ENCODE data around the gene TNK2. TPM values are rescaled to one million over a fixed set of nuclear protein-coding genes. Genes with fewer than 3 reads are reported as not detected.

Gene TNK2
- total RNA-seq, 6 experiments from 2014 or later = 12.6 to 52.5 (median 25.3) TPM

GRCh38 chr3:195875482-195876236 lies 32.7 kb downstream of the TNK2 start:
- H3K9me3 ChIP-seq = no peaks in the 10 kb centered on the region
- WGBS (ENCODE audit: insufficient coverage, low coverage, low lambda C conversion rate, missing lambda C conversion rate) = 89% methylated on average over 5 of the region's 35 CpGs
- H3K4me1 ChIP-seq = no peaks in the 10 kb centered on the region
- no peaks in the 10 kb centered on the region for H3K27me3 ChIP-seq
- intact Hi-C loops (cut with DNase I) = no loop called here
- DNase-seq (peak in 1 of 3 donors; percentile 41), ATAC-seq (no peak)
- no peak overlapping the region for H3K4me3 ChIP-seq
- H3K27ac ChIP-seq = no peak overlapping the region
- TF ChIP-seq CTCF (IDR thresholded peaks at IDR 0.05) = no peak
- TF ChIP-seq POLR2A (IDR thresholded peaks at IDR 0.05) = no peak
- peaks cover 0 to 16% (median 10%) of the 10 kb centered on the region in 4 donors for H3K36me3 ChIP-seq

- no peaks in the 10 kb centered on the region for H3K4me1 ChIP-seq
- DNase-seq (peak in 1 of 3 donors; percentile 42), ATAC-seq (no peak)
- peaks cover 0 to 10% (median 8%) of the 10 kb centered on the region in 4 donors for H3K36me3 ChIP-seq
- no peak for TF ChIP-seq POLR2A (IDR thresholded peaks at IDR 0.05)
- no peak for TF ChIP-seq CTCF (IDR thresholded peaks at IDR 0.05)
- no peak overlapping the region for H3K27ac ChIP-seq
- H3K4me3 ChIP-seq = no peak overlapping the region
- no peaks in the 10 kb centered on the region for H3K27me3 ChIP-seq
- intact Hi-C loops (cut with DNase I) = no loop called here
- H3K9me3 ChIP-seq = no peaks in the 10 kb centered on the region
- WGBS (ENCODE audit: insufficient coverage, low coverage, low lambda C conversion rate, missing lambda C conversion rate) = 73% methylated on average over 8 of the region's 26 CpGs
These were observed 34.4 kb downstream of the TNK2 start for GRCh38 chr3:195873971-195874370.

- DNase-seq (peak in 1 of 3 donors; percentile 45), ATAC-seq (no peak)
- H3K9me3 ChIP-seq = no peaks in the 10 kb centered on the region
These were observed 35.0 kb downstream of the TNK2 start for GRCh38 chr3:195873281-195873887.

GRCh38 chr3:195872800-195873199 lies 35.6 kb downstream of the TNK2 start:
- peak in 1 of 3 donors; percentile 50 for DNase-seq
- Histone ChIP-seq H3K9me3 (no peaks in the 10 kb centered on the region), H3K4me3 (no peak overlapping the region), H3K27me3 (no peaks in the 10 kb centered on the region), H3K27ac (no peak overlapping the region), H3K4me1 (no peaks in the 10 kb centered on the region), H3K36me3 (peaks cover 0 to 7% (median 0%) of the 10 kb centered on the region in 4 donors)
- intact Hi-C loops (cut with DNase I) = no loop called here
- no peak for ATAC-seq
- TF ChIP-seq POLR2A (IDR thresholded peaks at IDR 0.05) (no peak), CTCF (IDR thresholded peaks at IDR 0.05) (no peak)
- WGBS (ENCODE audit: insufficient coverage, low coverage, low lambda C conversion rate, missing lambda C conversion rate) = 88% methylated on average over 5 of the region's 16 CpGs

More at GRCh38 chr3:195873281-195873887, 35.0 kb downstream of the TNK2 start:
- intact Hi-C loops (cut with DNase I) = no loop called here
- WGBS (ENCODE audit: insufficient coverage, low coverage, low lambda C conversion rate, missing lambda C conversion rate) = no CpG with 5 or more reads among the region's 38 CpGs
- Histone ChIP-seq H3K36me3 (peaks cover 0 to 10% (median 5%) of the 10 kb centered on the region in 4 donors), H3K4me1 (no peaks in the 10 kb centered on the region), H3K27me3 (no peaks in the 10 kb centered on the region), H3K27ac (no peak overlapping the region), H3K4me3 (no peak overlapping the region)
- TF ChIP-seq CTCF (IDR thresholded peaks at IDR 0.05) (no peak), POLR2A (IDR thresholded peaks at IDR 0.05) (no peak)
